BJ (cell line): ENCODE measurements around the gene GPBP1. TPM values are rescaled to one million over a fixed set of nuclear protein-coding genes. Genes with fewer than 3 reads are reported as not detected.
"Not testable (repeated sequence)": the region's sequence is repeated elsewhere in the genome, so short reads cannot be mapped to it uniquely, and the experiment has no call there.

Experiments
- CTCF ChIA-PET: fragments of 350-600 bp; formaldehyde crosslinking; extraction: SDS; loops from one replicate; lab custom pipeline; 2021; ENCODE audit warnings: antibody characterized with exemption, inconsistent platforms; lab: Yijun Ruan, JAX
- POLR2A ChIA-PET: fragments of 300-600 bp; sonication (Branson Sonifier 250); formaldehyde crosslinking; extraction: SDS; loops from one replicate; lab custom pipeline; 2021; ENCODE audit warnings: antibody characterized with exemption; lab: Charles Lee
- DNase-seq: peaks from one replicate; pipeline ENCODE4 v3.0.0-alpha.2; 2011; ENCODE audit warnings: low read depth
- H3K27me3 ChIP-seq: 2 replicates; pipeline ENCODE4 v1.6.0; 2011; ENCODE audit warnings: low read length; ENCODE audit not compliant: control insufficient read depth, insufficient read depth
- H3K36me3 ChIP-seq: 2 replicates; pipeline ENCODE4 v1.5.1; 2011; ENCODE audit warnings: low read length; ENCODE audit not compliant: control insufficient read depth, insufficient read depth
- H3K4me3 ChIP-seq: 2 replicates; pipeline ENCODE4 v1.5.1; 2011; ENCODE audit warnings: low read depth, mild to moderate bottlenecking, control low read depth, low read length
- CTCF ChIP-seq: IDR thresholded peaks from 2 replicates; pipeline ENCODE4 v1.5.1; 2011; ENCODE audit warnings: low read depth, mild to moderate bottlenecking, control low read depth, inconsistent platforms, low read length, moderate library complexity; ENCODE audit not compliant: insufficient read depth
- polyA plus RNA-seq: library from polyadenylated mRNA; depleted of rRNA; stranded (reverse); fragments of >200 nt; gene quantifications from 2 replicates; pipeline ENCODE4 v1.2.3, GENCODE V29; 2011

The GPBP1 gene
- polyA plus RNA-seq, 1 experiment = 13.1 TPM

- TF ChIP-seq CTCF = no peak
- CTCF ChIA-PET = no interaction called here
- no peak overlapping the region for H3K4me3 ChIP-seq
- POLR2A ChIA-PET = no interaction called here
- peaks cover 1% of the 10 kb centered on the region; the same call in 1 of the 2 replicates for H3K27me3 ChIP-seq
- DNase-seq = no peak
- no peaks in the 10 kb centered on the region for H3K36me3 ChIP-seq
Observed at GRCh38 chr5:57276353-57276752, 102.5 kb downstream of the GPBP1 start.

- ChIA-PET CTCF (interaction anchor here (1.0 kb wide), 1 partner anchor 376 kb away, joined by 5 read pairs; no protein-coding TSS in a partner anchor), POLR2A (no interaction called here)
- no peak overlapping the region for H3K4me3 ChIP-seq
- peak; percentile 23; the same call in 1 of the 2 replicates for TF ChIP-seq CTCF
- H3K27me3 ChIP-seq = peaks cover 1% of the 10 kb centered on the region; the same call in 1 of the 2 replicates
- H3K36me3 ChIP-seq = no peaks in the 10 kb centered on the region
- DNase-seq = no peak
Observed at GRCh38 chr5:57277085-57277484, 103.2 kb downstream of the GPBP1 start.

- ChIA-PET CTCF (no interaction called here), POLR2A (no interaction called here)
- TF ChIP-seq CTCF = no peak
Observed at GRCh38 chr5:57280853-57281252, 107.0 kb downstream of the GPBP1 start.

GRCh38 chr5:57285084-57285483, 111.2 kb downstream of the GPBP1 start:
- DNase-seq, POLR2A ChIA-PET, CTCF ChIA-PET, H3K4me3 ChIP-seq, H3K27me3 ChIP-seq, H3K36me3 ChIP-seq: not testable (repeated sequence)

More at GRCh38 chr5:57280853-57281252, 107.0 kb downstream of the GPBP1 start:
- Histone ChIP-seq H3K27me3 (0 out of 2 replicates have a peak, but pooled peaks cover 1% of the 10 kb centered on the region), H3K36me3 (no peaks in the 10 kb centered on the region), H3K4me3 (no peak overlapping the region)
- no peak for DNase-seq

- Histone ChIP-seq H3K4me3 (no peak overlapping the region), H3K27me3 (no peaks in the 10 kb centered on the region), H3K36me3 (no peaks in the 10 kb centered on the region)
- no peak for TF ChIP-seq CTCF
- POLR2A ChIA-PET = no interaction called here
- DNase-seq = no peak
- CTCF ChIA-PET = no interaction called here
Observed at GRCh38 chr5:57291894-57292293, 118.0 kb downstream of the GPBP1 start.

GRCh38 chr5:57292336-57292735, 118.5 kb downstream of the GPBP1 start:
- Histone ChIP-seq H3K4me3 (no peak overlapping the region), H3K27me3 (no peaks in the 10 kb centered on the region), H3K36me3 (no peaks in the 10 kb centered on the region)
- TF ChIP-seq CTCF = no peak
- ChIA-PET POLR2A (no interaction called here), CTCF (no interaction called here)
- DNase-seq = no peak
